Measurements from ENCODE around the gene RRAS2. TPM values are rescaled to one million over a fixed set of nuclear protein-coding genes. Genes with fewer than 3 reads are reported as not detected.
A peak's percentile ranks its signal among the peaks of the same experiment; 100 is the strongest.
"Not testable (repeated sequence)": the region's sequence is repeated elsewhere in the genome, so short reads cannot be mapped to it uniquely, and the experiment has no call there.

The RRAS2 gene
- total RNA-seq (ENCODE audit: insufficient read depth, low replicate concordance) = 52.0 TPM

DNA sequence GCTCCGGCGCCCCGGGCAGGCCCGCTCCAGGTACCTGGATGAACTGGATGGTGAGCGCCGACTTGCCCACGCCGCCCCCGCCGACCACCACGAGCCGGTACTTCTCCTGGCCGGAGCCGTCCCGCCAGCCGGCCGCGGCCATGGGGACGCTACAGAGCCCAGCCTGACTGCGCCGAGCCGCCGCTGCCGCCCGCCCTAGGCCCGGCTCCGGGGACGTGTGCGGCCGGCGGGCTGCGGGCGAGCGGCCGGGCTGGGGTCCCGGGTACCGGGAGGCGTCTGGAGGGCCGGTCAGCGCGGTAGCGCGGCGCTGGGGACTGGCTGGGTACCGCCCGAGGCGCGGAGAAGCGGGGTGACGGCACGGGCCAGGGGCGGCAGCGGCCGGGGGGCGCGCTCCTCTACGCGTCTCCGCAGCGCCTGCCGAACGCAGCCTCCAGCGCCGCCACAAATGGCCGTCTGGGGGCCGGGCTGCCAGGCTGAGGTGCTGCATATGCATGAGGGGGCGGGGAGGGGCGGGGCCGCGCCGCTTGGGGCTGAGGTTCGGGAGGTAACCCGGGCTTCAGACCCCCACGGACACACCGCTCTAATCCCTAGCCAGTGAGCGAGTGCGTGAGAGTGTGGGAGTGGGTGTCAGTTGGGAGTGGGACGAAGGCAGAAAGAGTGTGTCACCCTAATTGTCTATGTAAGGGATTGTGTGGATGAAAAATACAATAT lies at the start of gene RRAS2:
Gene RRAS2 (minus strand): TSS at position 455 of the 711 bp plus-strand sequence. CDS start 313 bp downstream, at position 142.
- peak; percentile 86 for DNase-seq (ENCODE audit: low spot score)

DNA sequence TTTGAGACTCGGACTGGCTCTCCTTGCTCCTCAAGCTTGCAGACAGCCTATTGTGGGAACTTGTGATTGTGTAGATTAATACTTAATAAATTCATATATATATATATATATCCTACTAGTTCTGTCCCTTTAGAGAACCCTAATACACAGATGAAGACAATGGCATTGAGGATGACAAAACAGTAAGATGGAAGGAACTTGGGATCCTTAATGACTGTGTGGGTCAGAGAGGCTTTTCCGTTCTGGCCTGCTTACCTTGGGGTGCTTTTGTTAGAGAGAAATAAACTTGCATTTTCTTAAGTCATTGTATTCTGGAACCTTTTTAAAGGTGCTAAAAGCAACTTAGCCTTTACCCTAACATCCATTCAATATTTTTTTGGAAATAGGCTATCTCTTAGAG lies 49.6 kb upstream of the RRAS2 start:
- DNase-seq (ENCODE audit: low spot score) = no peak

DNA sequence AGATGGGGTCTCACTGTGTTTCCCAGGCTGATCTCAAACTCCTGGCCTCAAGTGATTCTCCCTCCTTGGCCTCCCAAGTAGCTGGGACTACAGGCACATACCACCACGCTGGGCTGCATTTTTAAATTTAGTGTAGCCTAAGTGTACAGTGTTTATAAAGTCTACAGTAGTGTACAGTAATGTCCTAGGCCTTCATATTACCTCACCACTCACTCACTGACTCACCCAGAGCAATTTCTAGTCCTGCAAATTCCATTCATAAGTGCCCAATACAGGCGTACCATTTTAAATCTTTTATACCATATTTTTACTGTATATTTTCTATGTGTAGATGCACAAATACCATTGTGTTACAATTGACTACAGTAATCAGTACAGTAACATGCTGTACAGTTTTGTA lies 47.1 kb upstream of the RRAS2 start:
- not testable (repeated sequence) for DNase-seq (ENCODE audit: low spot score)

- DNase-seq (ENCODE audit: low spot score) = not testable (repeated sequence)
Measured at GRCh38 chr11:14403528-14403927, 44.5 kb upstream of the RRAS2 start.

DNA sequence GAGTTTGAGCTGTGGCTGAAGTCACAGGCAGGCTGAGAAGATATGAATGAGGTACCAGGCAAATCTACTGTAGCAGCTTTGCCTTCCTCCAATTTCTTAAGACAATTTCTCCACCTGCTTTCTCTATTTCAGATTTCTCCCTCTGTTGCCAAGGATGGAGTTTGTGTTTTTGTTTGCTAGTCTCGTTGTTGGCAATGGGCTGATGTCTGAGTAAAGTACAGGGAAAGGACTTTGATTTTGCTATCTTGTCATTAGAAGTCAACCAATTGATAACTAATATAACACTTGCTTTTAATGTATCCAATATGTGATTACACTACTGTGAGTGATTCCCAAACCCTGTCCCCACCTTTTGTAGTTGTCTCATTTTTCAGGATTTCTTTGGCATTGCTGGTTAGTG lies 40.1 kb upstream of the RRAS2 start:
- no peak for DNase-seq (ENCODE audit: low spot score)

GRCh38 chr11:14396273-14396672 lies 37.3 kb upstream of the RRAS2 start:
- DNase-seq (ENCODE audit: low spot score) = no peak

DNA sequence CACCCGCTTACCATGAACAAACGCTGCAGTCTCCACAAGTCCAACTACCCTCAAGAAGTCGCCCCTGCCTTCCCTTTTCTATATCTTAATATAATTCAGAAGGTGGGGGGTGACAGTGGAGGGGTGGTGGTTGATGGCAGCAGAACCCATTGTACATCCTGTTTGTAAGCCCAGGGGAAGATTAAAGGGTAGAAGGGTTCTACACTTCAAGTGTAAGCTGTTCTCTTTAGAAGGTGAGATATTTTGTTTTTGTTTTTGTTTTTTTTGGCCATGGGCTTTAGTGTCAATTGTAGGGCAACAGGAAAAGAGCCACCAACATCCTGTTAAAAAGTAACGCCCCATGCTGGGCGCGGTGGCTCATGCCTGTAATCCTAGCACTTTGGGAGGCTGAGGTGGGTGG lies 34.9 kb upstream of the RRAS2 start:
- no peak for DNase-seq (ENCODE audit: low spot score)

DNA sequence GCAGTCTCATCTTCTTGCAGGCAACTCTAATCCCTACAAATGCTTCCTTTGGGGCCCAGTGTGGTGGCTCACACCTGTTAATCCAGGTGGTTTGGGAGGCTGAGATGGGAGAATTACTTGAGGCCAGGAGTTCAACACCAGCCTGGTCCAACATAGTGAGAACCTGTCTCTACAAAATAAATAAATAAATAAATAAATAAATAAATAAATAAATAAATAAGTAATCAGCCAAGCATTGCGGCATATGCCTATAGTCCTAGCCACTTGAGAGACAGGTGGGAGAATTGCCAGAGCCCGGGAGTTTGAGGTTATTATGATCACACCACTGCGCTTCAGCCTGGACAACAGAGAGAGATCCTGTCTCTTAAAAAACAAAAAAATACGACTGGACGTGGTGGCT lies 34.1 kb upstream of the RRAS2 start:
- DNase-seq (ENCODE audit: low spot score) = no peak

- no peak for DNase-seq (ENCODE audit: low spot score)
Measured at GRCh38 chr11:14390669-14391068, 31.7 kb upstream of the RRAS2 start.

GRCh38 chr11:14388352-14388751 lies 29.4 kb upstream of the RRAS2 start:
- DNase-seq (ENCODE audit: low spot score) = no peak

- peak; percentile 59 for DNase-seq (ENCODE audit: low spot score)
Measured at GRCh38 chr11:14386895-14387480, 28.0 kb upstream of the RRAS2 start.

DNA sequence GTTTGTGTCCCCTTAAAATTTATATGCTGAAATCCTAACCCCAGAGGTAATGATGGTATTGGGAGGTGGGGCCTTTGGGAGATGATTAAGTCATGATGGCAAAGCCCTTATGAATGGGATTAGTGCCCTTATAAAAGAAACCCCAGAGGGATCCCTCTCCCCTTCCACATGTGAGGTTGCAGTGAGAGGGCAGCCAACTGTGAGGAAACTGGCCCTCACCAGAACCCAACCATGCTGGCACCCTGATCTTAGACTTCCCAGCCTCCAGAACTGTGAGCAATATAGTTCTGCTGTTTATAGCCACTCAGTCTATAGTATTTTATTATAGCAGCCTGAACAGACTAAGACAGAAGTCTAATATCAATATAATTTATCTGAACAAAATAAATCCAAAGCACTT lies 27.1 kb upstream of the RRAS2 start:
- no peak for DNase-seq (ENCODE audit: low spot score)

GRCh38 chr11:14384338-14384737 lies 25.4 kb upstream of the RRAS2 start:
- no peak for DNase-seq (ENCODE audit: low spot score)

- no peak for DNase-seq (ENCODE audit: low spot score)
Measured at GRCh38 chr11:14381968-14382367, 23.0 kb upstream of the RRAS2 start.

DNA sequence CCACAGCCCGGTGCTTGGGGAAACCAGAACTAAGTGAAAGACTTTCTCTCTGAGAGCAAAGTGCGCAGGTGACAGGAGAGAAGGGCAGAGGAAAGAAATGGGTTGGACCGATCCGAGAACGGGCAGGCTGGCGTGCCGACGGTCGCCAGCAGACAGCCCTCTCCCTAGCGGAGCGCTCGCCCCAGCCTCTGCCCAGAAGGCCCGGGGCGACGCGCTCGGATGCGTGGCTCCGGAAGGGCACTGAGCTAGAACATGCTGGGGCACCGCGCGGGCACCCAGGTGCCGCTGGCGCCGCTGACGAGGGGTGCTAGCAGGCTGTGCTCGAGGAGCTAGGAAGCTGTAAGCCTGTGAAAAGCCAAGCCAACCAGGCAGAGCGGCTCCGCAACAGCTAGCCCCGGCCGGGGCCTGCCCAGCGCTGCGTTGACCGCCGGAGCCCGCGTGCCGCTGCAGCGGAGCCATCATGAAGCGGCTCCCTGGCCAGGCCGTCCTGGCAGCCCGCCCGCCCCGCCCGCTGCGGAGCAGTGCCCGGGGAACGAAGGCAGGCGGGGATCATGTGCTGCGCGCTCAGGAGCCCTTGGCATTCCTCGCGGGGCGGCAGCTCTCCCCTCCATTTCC lies 22.1 kb upstream of the RRAS2 start:
- peak; percentile 54 for DNase-seq (ENCODE audit: low spot score)

DNA sequence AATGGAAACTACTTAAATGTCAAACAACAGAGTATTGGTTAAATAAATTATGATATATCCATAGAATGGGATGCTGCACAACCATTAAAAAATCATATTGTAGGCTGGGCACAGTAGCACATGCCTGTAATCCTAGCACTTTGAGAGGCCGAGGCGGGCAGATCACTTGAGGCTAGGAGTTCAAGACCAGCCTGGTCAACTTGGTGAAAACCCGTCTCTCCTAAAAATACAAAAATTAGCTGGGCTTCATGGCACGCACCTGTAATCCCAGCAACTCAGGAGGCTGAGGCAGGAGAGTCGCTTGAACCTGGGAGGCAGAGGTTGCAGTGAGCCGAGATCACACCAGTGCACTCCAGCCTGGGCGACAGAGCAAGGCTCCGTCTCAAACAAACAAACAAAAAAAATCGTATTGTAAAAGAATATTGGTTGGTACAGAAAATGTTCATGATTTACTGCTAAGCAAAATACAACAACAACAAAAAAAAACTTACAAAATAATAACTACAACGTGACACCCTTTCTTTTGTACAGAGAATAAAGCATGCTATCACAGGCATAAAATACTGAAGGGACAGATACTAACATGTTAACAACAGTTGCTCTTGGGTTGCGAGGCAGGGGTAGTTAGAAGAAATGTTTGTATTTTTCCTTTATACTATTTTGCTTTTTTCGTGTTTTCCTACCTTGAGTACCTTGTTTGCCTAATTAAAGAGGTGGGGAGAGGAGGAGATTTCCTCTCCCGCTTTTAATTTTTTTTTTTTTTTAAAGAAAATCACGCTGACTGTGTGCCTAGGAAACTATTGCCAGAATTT lies 21.3 kb upstream of the RRAS2 start:
- DNase-seq (ENCODE audit: low spot score) = no peak

GRCh38 chr11:14378171-14378570 lies 19.2 kb upstream of the RRAS2 start:
- DNase-seq (ENCODE audit: low spot score) = no peak

- no peak for DNase-seq (ENCODE audit: low spot score)
Measured at GRCh38 chr11:14376920-14377319, 17.9 kb upstream of the RRAS2 start.

- DNase-seq (ENCODE audit: low spot score) = no peak
Measured at GRCh38 chr11:14374922-14375830, 16.2 kb upstream of the RRAS2 start.

GRCh38 chr11:14373941-14374646 lies 15.1 kb upstream of the RRAS2 start:
- DNase-seq (ENCODE audit: low spot score) = no peak

Measured in umbilical cord (tissue), 2 donors.